Ishikawa (cell line): ENCODE results near the gene TMEM169.

Source experiments
- CEBPB ChIP-seq: IDR thresholded peaks from 2 replicates; pipeline ENCODE4 v1.6.1; 2012
- CREB1 ChIP-seq: IDR thresholded peaks from 2 replicates; pipeline ENCODE4 v1.6.1; 2012; ENCODE audit warnings: low read depth
- EGR1 ChIP-seq: IDR thresholded peaks from 2 replicates; pipeline ENCODE4 v1.6.1; 2012
- EP300 ChIP-seq: IDR thresholded peaks from 2 replicates; pipeline ENCODE4 v1.6.1; 2012; ENCODE audit warnings: borderline replicate concordance
- FOXM1 ChIP-seq: IDR thresholded peaks from 2 replicates; pipeline ENCODE4 v1.6.1; 2012; ENCODE audit warnings: low read depth, borderline replicate concordance
- NFIC ChIP-seq: IDR thresholded peaks from 2 replicates; pipeline ENCODE4 v1.6.1; 2012
- RAD21 ChIP-seq: IDR thresholded peaks from 2 replicates; pipeline ENCODE4 v1.6.1; 2012; ENCODE audit warnings: low read depth
- TAF1 ChIP-seq: IDR thresholded peaks from 2 replicates; pipeline ENCODE4 v1.6.1; 2012; ENCODE audit warnings: low read depth, mild to moderate bottlenecking
- TCF12 ChIP-seq: IDR thresholded peaks from 2 replicates; pipeline ENCODE4 v1.6.1; 2012; ENCODE audit warnings: low read depth
- TEAD4 ChIP-seq: IDR thresholded peaks from 2 replicates; pipeline ENCODE4 v1.6.1; 2012
- YY1 ChIP-seq: IDR thresholded peaks from 2 replicates; pipeline ENCODE4 v1.6.1; 2012; ENCODE audit warnings: low read depth
- ZBTB7A ChIP-seq: IDR thresholded peaks from 2 replicates; pipeline ENCODE4 v1.6.1; 2012; ENCODE audit warnings: low read depth
- TF ChIP-seq, protein P1 (sequence below): IDR thresholded peaks from 2 replicates; pipeline ENCODE4 v1.6.1; 2012
- TF ChIP-seq, protein P2 (sequence below): IDR thresholded peaks from 2 replicates; pipeline ENCODE4 v1.6.1; 2012
- TF ChIP-seq, protein P3 (sequence below): IDR thresholded peaks from 2 replicates; pipeline ENCODE4 v1.6.1; 2012; ENCODE audit warnings: low read depth, mild to moderate bottlenecking

TMEM169 gene

DNA sequence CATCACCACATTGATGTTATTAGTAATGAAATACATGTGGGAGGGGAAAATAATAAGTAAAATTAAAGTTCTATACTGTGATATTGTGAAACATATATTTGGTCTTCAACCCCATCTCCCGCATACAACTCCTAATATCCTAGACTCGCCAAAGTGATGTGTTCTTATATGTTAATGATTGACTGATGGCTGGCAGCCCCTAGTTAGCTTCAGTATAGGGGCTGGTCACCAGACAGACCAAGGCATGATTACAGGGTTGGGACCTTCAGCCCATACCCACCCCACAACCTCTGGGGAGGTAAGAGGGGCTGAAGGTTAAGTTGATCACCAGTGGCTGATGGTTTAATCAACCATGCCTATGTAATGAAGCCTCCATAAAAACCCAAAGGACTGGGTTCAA, 40.3 kb upstream of the TMEM169 start:
- no peak for TF ChIP-seq YY1
- no peak for TF ChIP-seq ZBTB7A
- TF ChIP-seq TCF12 = no peak
- no peak for TF ChIP-seq CEBPB
- no peak for TF ChIP-seq TAF1
- TF ChIP-seq RAD21 = no peak
- TF ChIP-seq, protein P1, sequence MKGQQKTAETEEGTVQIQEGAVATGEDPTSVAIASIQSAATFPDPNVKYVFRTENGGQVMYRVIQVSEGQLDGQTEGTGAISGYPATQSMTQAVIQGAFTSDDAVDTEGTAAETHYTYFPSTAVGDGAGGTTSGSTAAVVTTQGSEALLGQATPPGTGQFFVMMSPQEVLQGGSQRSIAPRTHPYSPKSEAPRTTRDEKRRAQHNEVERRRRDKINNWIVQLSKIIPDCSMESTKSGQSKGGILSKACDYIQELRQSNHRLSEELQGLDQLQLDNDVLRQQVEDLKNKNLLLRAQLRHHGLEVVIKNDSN = no peak
- TF ChIP-seq NFIC = no peak

DNA sequence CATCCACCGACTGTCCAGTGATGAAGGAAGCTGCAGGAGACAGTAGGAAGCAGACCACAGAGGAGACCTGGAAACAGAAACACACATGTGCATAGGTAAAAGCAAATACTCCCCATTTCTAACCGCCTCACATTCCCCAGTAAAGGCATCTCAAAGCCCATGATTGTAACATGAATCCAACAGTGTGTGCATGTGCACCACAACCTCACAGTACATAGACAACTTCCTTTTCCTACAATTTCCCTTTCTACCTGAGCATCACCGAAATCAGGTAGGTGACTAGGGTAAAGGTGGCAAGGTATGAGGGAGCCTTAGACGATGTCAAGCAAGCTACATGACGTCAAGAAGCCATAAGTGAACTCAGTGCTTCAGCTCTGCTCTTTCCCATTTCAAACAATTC, 37.8 kb upstream of the TMEM169 start:
- TF ChIP-seq TEAD4 (no peak), ZBTB7A (no peak), YY1 (no peak), CEBPB (no peak), EGR1 (no peak), CREB1 (no peak), TAF1 (no peak), FOXM1 (no peak), NFIC (no peak)
- TF ChIP-seq, protein P2, sequence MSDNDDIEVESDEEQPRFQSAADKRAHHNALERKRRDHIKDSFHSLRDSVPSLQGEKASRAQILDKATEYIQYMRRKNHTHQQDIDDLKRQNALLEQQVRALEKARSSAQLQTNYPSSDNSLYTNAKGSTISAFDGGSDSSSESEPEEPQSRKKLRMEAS = no peak
- TF ChIP-seq, protein P1 = no peak
- TF ChIP-seq, protein P3, sequence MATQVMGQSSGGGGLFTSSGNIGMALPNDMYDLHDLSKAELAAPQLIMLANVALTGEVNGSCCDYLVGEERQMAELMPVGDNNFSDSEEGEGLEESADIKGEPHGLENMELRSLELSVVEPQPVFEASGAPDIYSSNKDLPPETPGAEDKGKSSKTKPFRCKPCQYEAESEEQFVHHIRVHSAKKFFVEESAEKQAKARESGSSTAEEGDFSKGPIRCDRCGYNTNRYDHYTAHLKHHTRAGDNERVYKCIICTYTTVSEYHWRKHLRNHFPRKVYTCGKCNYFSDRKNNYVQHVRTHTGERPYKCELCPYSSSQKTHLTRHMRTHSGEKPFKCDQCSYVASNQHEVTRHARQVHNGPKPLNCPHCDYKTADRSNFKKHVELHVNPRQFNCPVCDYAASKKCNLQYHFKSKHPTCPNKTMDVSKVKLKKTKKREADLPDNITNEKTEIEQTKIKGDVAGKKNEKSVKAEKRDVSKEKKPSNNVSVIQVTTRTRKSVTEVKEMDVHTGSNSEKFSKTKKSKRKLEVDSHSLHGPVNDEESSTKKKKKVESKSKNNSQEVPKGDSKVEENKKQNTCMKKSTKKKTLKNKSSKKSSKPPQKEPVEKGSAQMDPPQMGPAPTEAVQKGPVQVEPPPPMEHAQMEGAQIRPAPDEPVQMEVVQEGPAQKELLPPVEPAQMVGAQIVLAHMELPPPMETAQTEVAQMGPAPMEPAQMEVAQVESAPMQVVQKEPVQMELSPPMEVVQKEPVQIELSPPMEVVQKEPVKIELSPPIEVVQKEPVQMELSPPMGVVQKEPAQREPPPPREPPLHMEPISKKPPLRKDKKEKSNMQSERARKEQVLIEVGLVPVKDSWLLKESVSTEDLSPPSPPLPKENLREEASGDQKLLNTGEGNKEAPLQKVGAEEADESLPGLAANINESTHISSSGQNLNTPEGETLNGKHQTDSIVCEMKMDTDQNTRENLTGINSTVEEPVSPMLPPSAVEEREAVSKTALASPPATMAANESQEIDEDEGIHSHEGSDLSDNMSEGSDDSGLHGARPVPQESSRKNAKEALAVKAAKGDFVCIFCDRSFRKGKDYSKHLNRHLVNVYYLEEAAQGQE = no peak

DNA sequence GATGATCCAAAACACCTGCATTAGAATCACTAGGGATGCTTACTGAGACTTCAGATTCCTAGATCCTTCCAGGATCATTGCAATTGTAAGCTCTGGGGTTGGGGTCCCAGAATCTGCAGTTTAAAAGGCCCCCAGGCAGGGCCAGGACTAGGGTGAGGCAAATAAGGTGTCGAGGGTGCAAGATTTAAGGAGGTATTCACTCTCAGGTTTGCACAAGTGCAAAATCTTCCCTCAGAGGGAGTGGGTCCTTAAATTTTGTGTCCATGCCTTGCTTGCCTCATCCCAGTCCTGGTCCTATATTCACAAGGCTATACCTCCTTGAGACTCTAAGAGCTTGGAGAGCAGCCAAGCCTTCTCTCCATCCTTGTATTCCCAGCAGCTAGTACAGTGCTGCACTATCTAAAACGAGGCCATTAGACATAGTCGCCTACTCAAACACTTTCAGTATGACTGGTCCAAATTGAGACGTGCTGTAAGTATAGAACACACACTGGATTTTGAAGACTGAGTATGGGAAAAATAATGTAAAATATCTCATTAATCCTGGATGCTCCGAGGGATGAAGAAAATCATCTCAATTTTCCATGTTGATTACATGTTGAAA, 36.7 kb upstream of the TMEM169 start:
- no peak for TF ChIP-seq CEBPB

DNA sequence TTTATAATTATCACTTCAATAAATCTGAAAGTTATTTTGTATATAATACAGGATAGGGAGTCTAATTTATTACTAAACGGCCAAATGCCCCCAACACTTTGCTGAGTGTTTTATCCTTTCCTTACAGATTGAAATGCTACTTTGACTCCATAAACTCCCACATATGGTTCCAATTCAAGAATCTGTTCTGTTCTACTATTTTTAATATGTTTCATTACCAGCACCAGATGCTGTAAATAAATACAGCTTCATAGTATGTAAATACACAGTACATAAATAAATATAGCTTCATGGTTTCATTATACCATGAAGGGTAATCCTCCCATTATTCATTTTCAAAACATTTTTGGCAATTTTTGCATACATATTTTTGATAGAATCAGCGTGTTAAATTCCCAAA, 34.3 kb upstream of the TMEM169 start:
- TF ChIP-seq ZBTB7A = no peak
- TF ChIP-seq TEAD4 = no peak
- no peak for TF ChIP-seq TAF1
- TF ChIP-seq, protein P3 = no peak
- TF ChIP-seq, protein P1 = no peak
- TF ChIP-seq YY1 = no peak
- TF ChIP-seq CREB1 = no peak
- TF ChIP-seq, protein P2 = no peak
- no peak for TF ChIP-seq TCF12

DNA sequence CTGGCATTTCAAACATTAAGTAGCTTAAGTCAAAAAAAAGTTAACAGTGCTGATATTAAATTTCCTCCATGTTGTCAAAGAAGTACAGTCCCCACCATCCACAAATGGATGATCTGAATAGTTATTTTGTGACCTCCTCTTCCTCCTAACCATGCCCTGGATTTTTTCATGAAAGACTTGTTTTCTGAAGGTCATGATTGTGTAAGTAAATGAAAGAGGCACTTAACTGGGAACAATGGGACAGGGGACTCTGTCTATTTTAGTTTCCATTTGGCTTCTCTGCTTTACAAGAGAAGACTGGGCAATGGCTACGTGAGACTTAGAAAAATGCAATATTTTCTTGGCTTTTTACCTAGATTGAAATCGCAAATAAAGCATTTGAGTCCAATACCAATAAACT, 32.3 kb upstream of the TMEM169 start:
- TF ChIP-seq NFIC = no peak
- TF ChIP-seq ZBTB7A = no peak
- TF ChIP-seq EGR1 = no peak
- TF ChIP-seq EP300 = no peak
- TF ChIP-seq TEAD4 = no peak
- TF ChIP-seq FOXM1 = no peak
- TF ChIP-seq TAF1 = no peak
- no peak for TF ChIP-seq YY1
- no peak for TF ChIP-seq CEBPB
- TF ChIP-seq, protein P1 = no peak
- TF ChIP-seq TCF12 = no peak
- TF ChIP-seq, protein P3 = no peak
- TF ChIP-seq, protein P2 = no peak
- TF ChIP-seq CREB1 = no peak
- no peak for TF ChIP-seq RAD21
